ENCODE results near the gene LRRC58. TPM values are rescaled to one million over a fixed set of nuclear protein-coding genes. Genes with fewer than 3 reads are reported as not detected.

Gene LRRC58
- total and polyA plus RNA-seq, 2 of the 13 experiments (the other 11 are each of a cell fraction or from before 2014, with no cell fraction given) = 9.7 to 17.3 TPM

GRCh38 chr3:120348991-120349854 is at the start of gene LRRC58 (continued):
- TF ChIP-seq CREB1 (IDR thresholded peaks at IDR 0.05) = no peak
- no peak for TF ChIP-seq CREB1 (CRISPR knock-in tag; IDR thresholded peaks at IDR 0.05)
- TF ChIP-seq NCOA2 (CRISPR knock-in tag; IDR thresholded peaks at IDR 0.05) = peak; percentile 63
- TF ChIP-seq ZNF780A (CRISPR knock-in tag; IDR thresholded peaks at IDR 0.05) = peak; percentile 71; the same call in 1 of the 2 replicates
- 0 out of 2 replicates have a peak, but pooled peaks have one; percentile 54 for TF ChIP-seq ZFAT (CRISPR knock-in tag; conservative IDR thresholded peaks at IDR 0.05)
- peak; percentile 59; the same call in 1 of the 2 replicates for TF ChIP-seq ZNF614 (CRISPR knock-in tag; IDR thresholded peaks at IDR 0.05; ENCODE audit: borderline replicate concordance)
- TF ChIP-seq, protein P1, sequence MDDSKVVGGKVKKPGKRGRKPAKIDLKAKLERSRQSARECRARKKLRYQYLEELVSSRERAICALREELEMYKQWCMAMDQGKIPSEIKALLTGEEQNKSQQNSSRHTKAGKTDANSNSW (CRISPR knock-in tag; IDR thresholded peaks at IDR 0.05; ENCODE audit: borderline replicate concordance) = 0 out of 2 replicates have a peak, but pooled peaks have one; percentile 81
- peak; percentile 66 for TF ChIP-seq CTCF (CRISPR knock-in tag; IDR thresholded peaks at IDR 0.05)
- TF ChIP-seq TBX3 (IDR thresholded peaks at IDR 0.05; ENCODE audit: borderline replicate concordance) = no peak
- TF ChIP-seq ZNF343 (CRISPR knock-in tag; IDR thresholded peaks at IDR 0.05) = peak; percentile 41; the same call in 1 of the 2 replicates
- no peak for TF ChIP-seq ATAD3A (CRISPR knock-in tag; IDR thresholded peaks at IDR 0.05)
- TF ChIP-seq, protein P2, sequence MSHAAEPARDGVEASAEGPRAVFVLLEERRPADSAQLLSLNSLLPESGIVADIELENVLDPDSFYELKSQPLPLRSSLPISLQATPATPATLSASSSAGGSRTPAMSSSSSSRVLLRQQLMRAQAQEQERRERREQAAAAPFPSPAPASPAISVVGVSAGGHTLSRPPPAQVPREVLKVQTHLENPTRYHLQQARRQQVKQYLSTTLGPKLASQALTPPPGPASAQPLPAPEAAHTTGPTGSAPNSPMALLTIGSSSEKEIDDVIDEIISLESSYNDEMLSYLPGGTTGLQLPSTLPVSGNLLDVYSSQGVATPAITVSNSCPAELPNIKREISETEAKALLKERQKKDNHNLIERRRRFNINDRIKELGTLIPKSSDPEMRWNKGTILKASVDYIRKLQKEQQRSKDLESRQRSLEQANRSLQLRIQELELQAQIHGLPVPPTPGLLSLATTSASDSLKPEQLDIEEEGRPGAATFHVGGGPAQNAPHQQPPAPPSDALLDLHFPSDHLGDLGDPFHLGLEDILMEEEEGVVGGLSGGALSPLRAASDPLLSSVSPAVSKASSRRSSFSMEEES (CRISPR knock-in tag; IDR thresholded peaks at IDR 0.05) = peak; percentile 92
- no peak for TF ChIP-seq JUN (CRISPR knock-in tag; IDR thresholded peaks at IDR 0.05)
- TF ChIP-seq, protein P3, sequence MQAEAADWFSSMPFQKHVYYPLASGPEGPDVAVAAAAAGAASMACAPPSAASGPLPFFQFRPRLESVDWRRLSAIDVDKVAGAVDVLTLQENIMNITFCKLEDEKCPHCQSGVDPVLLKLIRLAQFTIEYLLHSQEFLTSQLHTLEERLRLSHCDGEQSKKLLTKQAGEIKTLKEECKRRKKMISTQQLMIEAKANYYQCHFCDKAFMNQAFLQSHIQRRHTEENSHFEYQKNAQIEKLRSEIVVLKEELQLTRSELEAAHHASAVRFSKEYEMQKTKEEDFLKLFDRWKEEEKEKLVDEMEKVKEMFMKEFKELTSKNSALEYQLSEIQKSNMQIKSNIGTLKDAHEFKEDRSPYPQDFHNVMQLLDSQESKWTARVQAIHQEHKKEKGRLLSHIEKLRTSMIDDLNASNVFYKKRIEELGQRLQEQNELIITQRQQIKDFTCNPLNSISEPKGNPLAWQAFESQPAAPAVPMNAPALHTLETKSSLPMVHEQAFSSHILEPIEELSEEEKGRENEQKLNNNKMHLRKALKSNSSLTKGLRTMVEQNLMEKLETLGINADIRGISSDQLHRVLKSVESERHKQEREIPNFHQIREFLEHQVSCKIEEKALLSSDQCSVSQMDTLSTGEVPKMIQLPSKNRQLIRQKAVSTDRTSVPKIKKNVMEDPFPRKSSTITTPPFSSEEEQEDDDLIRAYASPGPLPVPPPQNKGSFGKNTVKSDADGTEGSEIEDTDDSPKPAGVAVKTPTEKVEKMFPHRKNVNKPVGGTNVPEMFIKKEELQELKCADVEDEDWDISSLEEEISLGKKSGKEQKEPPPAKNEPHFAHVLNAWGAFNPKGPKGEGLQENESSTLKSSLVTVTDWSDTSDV (CRISPR knock-in tag; IDR thresholded peaks at IDR 0.05) = peak; percentile 86; the same call in 1 of the 2 replicates
- TF ChIP-seq MAFG (CRISPR knock-in tag; IDR thresholded peaks at IDR 0.05) = no peak
- peak; percentile 57; the same call in 1 of the 2 replicates for TF ChIP-seq ARHGAP35 (CRISPR knock-in tag; IDR thresholded peaks at IDR 0.05; ENCODE audit: borderline replicate concordance)
- no peak for TF ChIP-seq NR2F6 (IDR thresholded peaks at IDR 0.05)
- 0 out of 2 replicates have a peak, but pooled peaks have one; percentile 23 for TF ChIP-seq NR2F6 (CRISPR knock-in tag; IDR thresholded peaks at IDR 0.05)
- TF ChIP-seq ZNF580 (CRISPR knock-in tag; IDR thresholded peaks at IDR 0.05; ENCODE audit: borderline replicate concordance, low read depth) = no peak
- peak; percentile 86; the same call in 1 of the 2 replicates for TF ChIP-seq SRY (CRISPR knock-in tag; IDR thresholded peaks at IDR 0.05)
- peak; percentile 83 for TF ChIP-seq ZMYM2 (CRISPR knock-in tag; IDR thresholded peaks at IDR 0.05)
- TF ChIP-seq SP2 (CRISPR knock-in tag; IDR thresholded peaks at IDR 0.05) = no peak; the same call in 1 of the 2 replicates
- TF ChIP-seq, protein P4, sequence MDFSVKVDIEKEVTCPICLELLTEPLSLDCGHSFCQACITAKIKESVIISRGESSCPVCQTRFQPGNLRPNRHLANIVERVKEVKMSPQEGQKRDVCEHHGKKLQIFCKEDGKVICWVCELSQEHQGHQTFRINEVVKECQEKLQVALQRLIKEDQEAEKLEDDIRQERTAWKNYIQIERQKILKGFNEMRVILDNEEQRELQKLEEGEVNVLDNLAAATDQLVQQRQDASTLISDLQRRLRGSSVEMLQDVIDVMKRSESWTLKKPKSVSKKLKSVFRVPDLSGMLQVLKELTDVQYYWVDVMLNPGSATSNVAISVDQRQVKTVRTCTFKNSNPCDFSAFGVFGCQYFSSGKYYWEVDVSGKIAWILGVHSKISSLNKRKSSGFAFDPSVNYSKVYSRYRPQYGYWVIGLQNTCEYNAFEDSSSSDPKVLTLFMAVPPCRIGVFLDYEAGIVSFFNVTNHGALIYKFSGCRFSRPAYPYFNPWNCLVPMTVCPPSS (IDR thresholded peaks at IDR 0.05) = no peak

Measured in HepG2 (cell line).